Stimulated activated memory B cell treated with anti-CD40 and anti-IgM and Interleukin-4, amounts not matched to agents 10 μg/mL and 1 μg/mL and 100 μg/mL, for 72 hours (primary cell): ENCODE results near the gene BBS1.
A peak's percentile ranks its signal among the peaks of the same experiment; 100 is the strongest.
"Not testable (repeated sequence)": the region's sequence is repeated elsewhere in the genome, so short reads cannot be mapped to it uniquely, and the experiment has no call there.

Experiments
- ATAC-seq: fragments of 150-1000 bp; cut with Tn5 transposase; 2 replicates; pipeline ENCODE4 v1.10.0; 2021
- H3K27ac Mint-ChIP-seq: one replicate; pipeline ENCODE4 v1.8.0; 2022; ENCODE audit warnings: mild to moderate bottlenecking, mixed read lengths
- H3K27me3 Mint-ChIP-seq: one replicate; pipeline ENCODE4 v1.8.0; 2022; ENCODE audit warnings: mixed read lengths
- H3K36me3 Mint-ChIP-seq: one replicate; pipeline ENCODE4 v1.8.0; 2022; ENCODE audit warnings: mixed read lengths
- H3K4me1 Mint-ChIP-seq: one replicate; pipeline ENCODE4 v1.8.0; 2022; ENCODE audit warnings: mixed read lengths
- H3K4me3 Mint-ChIP-seq: one replicate; pipeline ENCODE4 v1.8.0; 2022; ENCODE audit warnings: mild to moderate bottlenecking, moderate library complexity, mixed read lengths
- H3K9me3 Mint-ChIP-seq: one replicate; pipeline ENCODE4 v1.8.0; 2022; ENCODE audit warnings: mixed read lengths

Gene BBS1

DNA sequence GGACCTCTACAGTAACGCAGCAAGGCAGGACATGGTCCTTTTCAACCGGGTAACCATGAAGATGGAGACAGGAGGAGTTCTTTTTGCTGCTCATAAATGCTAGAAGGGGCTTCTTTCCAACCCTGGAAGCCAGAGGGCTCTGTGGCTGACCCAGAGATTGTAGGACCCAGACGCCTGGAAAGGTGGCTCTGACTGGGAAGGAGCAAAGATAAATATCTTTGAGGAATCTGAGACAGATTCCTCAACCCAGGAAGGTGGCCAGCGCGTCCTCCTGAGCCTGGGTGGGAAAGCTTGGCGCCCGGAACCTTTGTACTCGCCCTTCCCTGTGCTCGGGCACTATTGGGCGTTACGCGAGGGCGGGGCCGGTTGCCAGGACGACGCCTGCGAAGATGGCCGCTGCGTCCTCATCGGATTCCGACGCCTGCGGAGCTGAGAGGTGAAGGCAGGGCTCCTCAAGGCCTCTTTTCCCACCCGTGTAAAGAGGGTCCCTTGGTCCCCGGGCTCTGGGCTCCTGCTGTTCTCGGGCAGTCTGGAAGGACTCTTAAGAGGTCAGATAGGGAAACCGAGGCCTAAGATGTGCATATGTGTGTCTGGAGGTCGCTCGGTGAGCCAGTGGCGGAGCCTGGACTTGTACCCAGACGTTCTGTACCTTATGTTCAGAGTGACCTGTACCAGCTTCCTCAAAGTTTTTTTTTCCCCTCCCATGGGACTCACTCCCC, at the start of gene BBS1:
BBS1 (plus strand) TSS at position 365 of the 719 bp plus-strand sequence; CDS start at position 390, 25 bp downstream.
- Mint-ChIP-seq H3K4me1 (peaks cover 15% of the 10 kb centered on the region), H3K27ac (peak within 1 kb of the TSS; percentile 66), H3K36me3 (peaks cover 44% of the 10 kb centered on the region), H3K9me3 (no peaks in the 10 kb centered on the region), H3K4me3 (peak within 1 kb of the TSS; percentile 86), H3K27me3 (no peaks in the 10 kb centered on the region)
- ATAC-seq: peak; percentile 97

DNA sequence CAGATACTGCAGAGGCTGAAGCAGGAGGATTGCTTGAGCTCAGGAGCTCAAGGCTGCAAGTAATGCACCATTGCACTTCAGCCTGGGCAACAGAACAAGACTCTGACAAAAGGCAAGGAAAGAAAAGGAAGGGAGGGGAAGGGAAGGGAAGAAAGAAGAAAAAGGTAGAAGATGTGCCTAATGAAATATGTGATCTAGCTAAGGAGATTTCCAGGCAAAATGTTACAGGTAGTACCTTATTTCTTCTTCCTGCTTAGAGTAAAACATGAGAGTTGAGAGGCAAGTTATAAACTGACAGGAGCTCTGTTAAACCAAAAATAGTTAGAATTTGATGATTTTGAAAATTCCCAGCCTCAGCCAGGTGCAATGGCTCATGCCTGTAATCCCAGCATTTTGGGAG, 48.4 kb upstream of the BBS1 start:
- H3K27ac Mint-ChIP-seq: no peak overlapping the region
- no peaks in the 10 kb centered on the region for H3K36me3 Mint-ChIP-seq
- peaks cover 44% of the 10 kb centered on the region for H3K4me1 Mint-ChIP-seq
- no peaks in the 10 kb centered on the region for H3K27me3 Mint-ChIP-seq
- ATAC-seq: no peak
- no peak overlapping the region for H3K4me3 Mint-ChIP-seq
- H3K9me3 Mint-ChIP-seq: no peaks in the 10 kb centered on the region

DNA sequence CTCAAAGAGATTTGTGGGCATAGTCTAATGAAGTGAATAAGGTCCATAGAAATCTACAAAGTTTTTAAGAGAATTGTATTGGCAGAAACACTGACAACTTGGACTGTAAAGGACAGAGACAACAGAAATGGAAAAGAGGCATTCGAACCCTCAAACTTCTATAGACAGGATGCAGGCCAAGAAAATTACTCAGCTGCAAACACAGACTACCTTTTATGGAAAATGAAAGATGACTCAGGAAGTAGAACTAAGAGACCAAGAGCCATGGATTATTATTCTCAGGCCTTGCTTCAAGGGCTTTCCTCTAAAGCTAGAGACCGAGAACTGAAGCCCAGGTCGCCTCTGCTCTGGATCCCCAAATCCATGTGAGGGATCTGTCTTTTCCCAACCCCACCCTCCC, 47.5 kb upstream of the BBS1 start:
- H3K27me3 Mint-ChIP-seq: no peaks in the 10 kb centered on the region
- no peak for ATAC-seq
- H3K27ac Mint-ChIP-seq: no peak overlapping the region
- H3K9me3 Mint-ChIP-seq: no peaks in the 10 kb centered on the region
- no peaks in the 10 kb centered on the region for H3K36me3 Mint-ChIP-seq
- H3K4me1 Mint-ChIP-seq: peaks cover 47% of the 10 kb centered on the region
- no peak overlapping the region for H3K4me3 Mint-ChIP-seq

DNA sequence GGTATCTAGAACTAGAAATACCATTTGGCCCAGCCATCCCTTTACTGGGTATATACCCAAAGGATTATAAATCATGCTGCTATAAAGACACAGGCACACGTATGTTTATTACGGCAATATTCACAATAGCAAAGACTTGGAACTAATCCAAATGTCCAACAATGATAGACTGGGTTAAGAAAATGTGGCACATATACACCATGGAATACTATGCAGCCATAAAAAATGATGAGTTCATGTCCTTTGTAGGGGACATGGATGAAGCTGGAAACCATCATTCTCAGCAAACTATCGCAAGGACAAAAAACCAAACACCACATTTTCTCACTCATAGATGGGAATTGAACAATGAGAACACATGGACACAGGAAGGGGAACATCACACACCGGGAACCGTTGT, 46.3 kb upstream of the BBS1 start:
- H3K9me3 Mint-ChIP-seq, H3K27ac Mint-ChIP-seq, H3K36me3 Mint-ChIP-seq, ATAC-seq, H3K27me3 Mint-ChIP-seq, H3K4me3 Mint-ChIP-seq: not testable (repeated sequence)
- H3K4me1 Mint-ChIP-seq: peaks cover 39% of the 10 kb centered on the region

DNA sequence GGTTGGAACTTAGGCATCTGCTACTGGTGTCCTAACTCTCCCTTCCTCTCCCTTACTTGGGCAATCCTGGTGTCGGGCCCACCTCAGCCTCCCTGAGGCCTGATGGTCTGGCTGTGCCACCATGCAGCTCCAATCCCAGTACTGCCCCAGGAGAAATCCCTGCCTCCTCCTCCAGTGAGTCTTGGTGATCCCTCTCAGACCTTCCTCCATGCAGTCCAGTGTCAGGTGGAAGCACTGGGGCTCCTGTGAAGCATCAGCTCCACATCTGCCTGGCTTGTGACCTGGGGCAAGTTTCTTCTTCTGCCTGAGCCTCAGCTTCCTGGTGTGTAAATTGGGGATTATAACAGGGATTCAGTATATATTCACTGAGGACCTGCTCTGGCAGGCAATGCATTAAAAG, 45.5 kb upstream of the BBS1 start:
- H3K27me3 Mint-ChIP-seq: no peaks in the 10 kb centered on the region
- H3K4me3 Mint-ChIP-seq: peak overlapping the region; percentile 88
- no peaks in the 10 kb centered on the region for H3K9me3 Mint-ChIP-seq
- H3K36me3 Mint-ChIP-seq: no peaks in the 10 kb centered on the region
- no peak for ATAC-seq
- H3K4me1 Mint-ChIP-seq: peaks cover 33% of the 10 kb centered on the region
- peak overlapping the region; percentile 78 for H3K27ac Mint-ChIP-seq

DNA sequence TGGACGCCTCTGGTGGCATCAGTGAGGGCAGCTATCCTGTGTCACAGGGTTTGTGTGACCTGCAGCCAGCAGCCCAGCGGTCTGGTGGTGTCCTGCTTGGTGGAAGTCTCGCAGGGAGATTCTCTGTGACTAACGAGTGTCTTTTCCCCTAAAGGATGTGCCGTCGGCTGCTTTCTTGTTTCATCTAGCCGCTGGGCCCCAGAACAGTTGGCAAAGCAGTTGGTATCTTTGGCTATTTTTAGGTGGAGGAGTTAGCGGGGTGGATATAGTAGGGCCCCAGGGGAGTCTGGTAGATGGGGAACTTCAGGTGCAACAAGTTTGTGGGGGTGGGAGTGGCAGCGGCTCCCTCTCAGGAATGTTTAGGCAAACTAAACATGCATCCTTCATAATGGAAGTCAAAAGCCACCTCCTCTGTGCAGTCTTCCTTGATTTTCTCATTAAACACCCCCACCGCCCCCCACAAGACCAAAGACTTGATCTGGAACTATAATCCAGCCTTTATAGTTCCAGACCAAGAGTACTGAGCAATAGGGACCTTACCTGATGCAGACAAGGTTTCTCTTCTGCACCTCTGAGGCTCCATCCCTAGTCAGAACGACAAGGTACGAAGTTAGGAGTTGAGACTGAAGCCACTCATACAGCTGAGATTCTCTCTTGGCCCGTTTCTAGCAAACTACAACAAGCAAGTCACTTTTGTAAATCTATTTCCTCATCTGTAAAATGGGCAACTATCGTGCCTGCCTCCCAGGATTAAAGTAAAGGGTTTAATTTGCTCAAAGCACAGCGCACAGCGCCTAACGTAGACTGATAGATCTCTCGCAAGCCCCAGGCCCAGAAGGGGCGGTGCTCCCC, 44.8 kb upstream of the BBS1 start:
- Mint-ChIP-seq H3K4me3 (peak overlapping the region; percentile 88), H3K9me3 (no peaks in the 10 kb centered on the region), H3K27me3 (no peaks in the 10 kb centered on the region), H3K27ac (peak overlapping the region; percentile 78), H3K4me1 (peaks cover 33% of the 10 kb centered on the region), H3K36me3 (no peaks in the 10 kb centered on the region)
- no peak for ATAC-seq

DNA sequence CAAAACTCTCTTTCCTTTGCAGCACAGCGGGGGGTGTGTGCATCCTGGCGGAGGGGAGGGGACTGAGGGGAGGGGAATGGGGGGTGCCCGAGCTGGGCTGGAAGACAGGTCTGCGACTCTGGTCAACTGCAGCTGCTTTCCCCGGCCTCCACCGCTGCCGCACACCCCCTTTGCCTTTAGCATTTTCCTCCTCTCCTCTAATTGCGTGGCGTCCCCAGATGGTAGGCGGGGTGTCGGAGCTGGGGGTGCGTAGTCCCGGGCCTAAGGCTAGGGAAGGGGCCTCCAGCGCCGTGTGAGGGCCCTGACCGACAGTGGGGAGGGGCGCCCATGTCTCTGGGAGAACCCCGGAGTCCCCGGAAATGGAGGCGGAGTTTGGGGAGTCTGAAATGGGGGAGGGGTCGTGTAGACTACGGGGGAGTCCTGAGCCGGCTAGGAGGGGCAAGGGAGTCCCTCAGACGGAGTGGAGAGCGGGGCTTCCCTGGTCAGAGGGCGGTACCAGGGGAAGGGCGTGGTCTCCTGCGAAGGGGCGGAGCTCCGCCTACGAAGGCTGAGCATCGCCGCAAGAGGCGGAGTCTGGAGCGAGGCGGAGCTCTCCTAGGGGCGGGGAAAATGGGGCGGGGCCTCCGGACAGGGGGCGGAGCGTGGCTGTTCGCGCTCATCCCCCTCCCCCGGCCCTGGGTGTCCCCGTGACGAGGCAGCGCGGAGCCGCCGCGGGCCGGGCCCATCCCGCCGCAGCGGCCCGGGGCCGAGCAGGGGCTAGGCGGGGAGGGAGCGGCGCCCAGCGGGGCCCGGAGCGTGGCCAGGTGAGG, 44.0 kb upstream of the BBS1 start, which contains the start of gene PELI3:
PELI3 (plus strand) TSS at position 681 of the 809 bp plus-strand sequence. CDS start 1,224 bp downstream, outside the sequence.
- Mint-ChIP-seq H3K27me3 (no peaks in the 10 kb centered on the region), H3K36me3 (peaks cover 6% of the 10 kb centered on the region), H3K27ac (peak within 1 kb of the TSS; percentile 78), H3K4me3 (peak within 1 kb of the TSS; percentile 88), H3K4me1 (peaks cover 33% of the 10 kb centered on the region), H3K9me3 (no peaks in the 10 kb centered on the region)
- ATAC-seq: peak; percentile 95

DNA sequence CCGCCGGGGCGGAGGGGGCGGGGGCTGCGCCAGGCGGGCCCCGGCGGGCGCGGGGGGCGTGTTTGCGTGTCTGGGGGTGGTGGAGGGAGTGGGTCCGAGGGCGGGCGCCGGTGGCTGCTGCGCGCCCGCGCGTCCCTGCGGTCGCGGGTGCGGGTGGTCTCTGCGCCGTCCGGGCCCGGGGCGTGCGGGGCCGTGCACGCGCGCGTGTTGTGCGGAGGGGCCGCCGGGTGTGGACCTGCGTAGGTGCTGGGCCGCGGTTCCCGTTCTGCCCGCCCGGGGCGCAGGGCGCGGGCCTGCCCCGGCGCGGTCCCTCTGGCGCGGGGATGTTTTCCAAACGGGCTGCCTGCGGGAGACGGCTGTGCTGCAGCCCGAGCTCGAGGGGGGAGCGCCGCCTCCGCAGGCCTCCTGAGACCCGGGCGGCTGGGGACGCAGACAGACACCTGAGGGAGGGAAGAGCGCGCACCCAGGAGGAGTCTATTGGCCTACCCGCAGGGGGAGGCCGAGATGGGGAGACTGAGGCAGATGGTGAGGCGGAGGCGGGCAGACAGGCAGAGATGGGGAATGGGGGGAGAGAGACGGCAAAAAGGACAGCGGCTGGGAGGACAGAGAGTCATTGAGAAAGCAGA, 43.3 kb upstream of the BBS1 start:
- H3K27me3 Mint-ChIP-seq: no peaks in the 10 kb centered on the region
- H3K9me3 Mint-ChIP-seq: no peaks in the 10 kb centered on the region
- H3K27ac Mint-ChIP-seq: peak overlapping the region; percentile 78
- H3K4me1 Mint-ChIP-seq: peaks cover 33% of the 10 kb centered on the region
- peak; percentile 73 for ATAC-seq
- peaks cover 6% of the 10 kb centered on the region for H3K36me3 Mint-ChIP-seq
- H3K4me3 Mint-ChIP-seq: peak overlapping the region; percentile 79

DNA sequence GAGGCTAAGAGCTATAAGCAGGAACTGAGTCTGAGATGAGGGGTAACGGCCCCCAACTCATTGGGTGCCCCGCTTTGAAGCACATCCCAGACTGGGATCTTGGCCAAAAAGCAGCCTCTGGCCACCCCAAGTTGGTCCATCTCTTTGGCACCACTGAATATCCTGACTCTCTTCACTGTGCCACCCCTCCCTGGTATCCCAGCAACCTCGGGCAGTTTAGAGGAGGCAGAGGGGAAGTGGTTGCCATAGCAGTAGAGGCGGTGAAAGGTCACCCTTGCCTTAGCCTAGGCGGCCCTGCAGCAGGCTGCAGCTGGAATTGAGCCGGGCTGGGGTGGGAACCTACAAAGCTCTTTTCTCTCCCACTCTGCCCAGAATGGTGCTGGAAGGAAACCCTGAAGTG, 42.7 kb upstream of the BBS1 start:
- Mint-ChIP-seq H3K36me3 (peaks cover 6% of the 10 kb centered on the region), H3K9me3 (no peaks in the 10 kb centered on the region), H3K27ac (peak overlapping the region; percentile 78), H3K27me3 (no peaks in the 10 kb centered on the region), H3K4me1 (peaks cover 33% of the 10 kb centered on the region), H3K4me3 (peak overlapping the region; percentile 79)
- no peak for ATAC-seq

DNA sequence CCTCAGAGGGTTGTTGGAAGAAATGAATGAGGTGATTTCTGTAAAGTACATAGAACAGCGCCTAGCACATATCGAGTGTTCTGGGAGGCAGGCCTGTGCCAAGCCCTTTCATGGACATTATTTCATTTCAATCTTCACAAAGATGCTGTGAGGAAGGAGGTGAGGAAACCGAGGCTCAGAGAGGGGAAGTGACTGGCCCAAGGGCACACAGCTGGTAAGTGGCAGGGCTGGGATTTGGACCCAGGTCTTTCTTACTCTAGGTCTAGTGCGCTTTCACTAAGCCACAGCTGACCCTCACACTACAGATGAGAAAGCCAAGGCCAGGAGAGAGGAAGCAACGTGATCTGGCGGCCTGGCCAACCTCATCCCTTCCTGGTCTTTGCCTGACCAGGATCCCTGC, 41.7 kb upstream of the BBS1 start:
- H3K4me3 Mint-ChIP-seq: peak overlapping the region; percentile 79
- no peak overlapping the region for H3K27ac Mint-ChIP-seq
- peaks cover 6% of the 10 kb centered on the region for H3K36me3 Mint-ChIP-seq
- ATAC-seq: no peak
- H3K27me3 Mint-ChIP-seq: no peaks in the 10 kb centered on the region
- peaks cover 33% of the 10 kb centered on the region for H3K4me1 Mint-ChIP-seq
- H3K9me3 Mint-ChIP-seq: no peaks in the 10 kb centered on the region

DNA sequence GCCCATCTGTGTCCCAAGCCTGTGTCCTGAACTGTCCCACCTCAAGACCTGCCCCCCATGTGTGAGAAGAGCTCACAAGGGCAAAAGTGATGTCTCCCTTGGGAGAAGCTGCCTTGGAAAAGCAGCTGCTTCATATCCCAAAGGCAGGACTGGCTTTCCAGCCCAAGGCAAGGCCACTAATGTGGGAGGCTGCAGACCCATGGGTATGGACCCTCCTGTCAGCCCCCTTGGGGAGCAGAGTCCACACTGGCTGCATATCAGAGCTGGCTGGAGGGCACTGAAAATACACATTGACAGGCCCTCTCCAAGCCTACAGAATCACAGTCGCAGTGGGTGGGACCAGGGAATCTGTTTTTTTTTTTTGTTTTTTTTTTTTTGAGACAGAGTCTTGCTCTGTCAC, 41.0 kb upstream of the BBS1 start:
- Mint-ChIP-seq H3K27ac (no peak overlapping the region), H3K4me1 (peaks cover 33% of the 10 kb centered on the region), H3K36me3 (peaks cover 6% of the 10 kb centered on the region), H3K27me3 (no peaks in the 10 kb centered on the region), H3K9me3 (no peaks in the 10 kb centered on the region), H3K4me3 (no peak overlapping the region)
- ATAC-seq: no peak

DNA sequence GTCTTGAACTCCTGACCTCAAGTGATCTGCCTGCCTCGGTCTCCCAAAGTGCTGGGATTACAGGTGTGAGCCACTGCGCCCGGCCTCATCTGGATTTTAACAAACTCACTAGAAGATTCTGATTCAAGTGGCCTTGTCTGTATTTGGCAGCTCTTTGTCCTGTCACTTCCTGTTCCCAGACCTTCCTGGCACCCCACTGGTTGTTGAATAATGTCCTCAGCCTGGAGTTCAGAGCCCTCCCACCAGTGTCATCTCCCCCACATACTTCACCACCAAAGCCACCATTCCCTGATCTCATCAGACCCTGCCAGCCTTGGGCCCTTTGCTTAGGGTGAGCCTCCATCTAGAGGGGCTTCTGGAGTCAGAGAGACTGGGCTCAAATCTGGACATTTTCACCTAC, 40.4 kb upstream of the BBS1 start:
- peaks cover 6% of the 10 kb centered on the region for H3K36me3 Mint-ChIP-seq
- H3K27ac Mint-ChIP-seq: no peak overlapping the region
- peaks cover 29% of the 10 kb centered on the region for H3K4me1 Mint-ChIP-seq
- ATAC-seq: no peak
- H3K4me3 Mint-ChIP-seq: no peak overlapping the region
- no peaks in the 10 kb centered on the region for H3K9me3 Mint-ChIP-seq
- H3K27me3 Mint-ChIP-seq: no peaks in the 10 kb centered on the region

DNA sequence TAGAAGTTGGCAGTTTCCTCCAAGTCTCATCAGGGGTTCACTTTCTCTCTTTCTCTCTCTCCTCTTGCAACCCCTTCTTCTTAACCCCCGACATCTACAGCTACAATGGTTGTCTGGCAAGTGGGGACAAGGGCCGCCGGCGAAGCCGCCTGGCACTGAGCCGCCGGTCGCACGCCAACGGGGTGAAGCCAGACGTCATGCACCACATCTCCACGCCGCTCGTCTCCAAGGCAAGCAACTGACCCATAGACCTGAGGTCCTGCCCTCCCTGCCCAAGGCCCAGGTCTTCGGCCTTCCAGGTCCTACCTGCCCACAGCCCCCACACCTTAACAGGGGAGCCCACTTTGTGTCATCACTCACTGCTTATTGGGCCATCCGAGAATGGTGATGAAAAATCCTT, 39.3 kb upstream of the BBS1 start:
- no peak for ATAC-seq
- H3K9me3 Mint-ChIP-seq: no peaks in the 10 kb centered on the region
- H3K4me1 Mint-ChIP-seq: peaks cover 18% of the 10 kb centered on the region
- peaks cover 6% of the 10 kb centered on the region for H3K36me3 Mint-ChIP-seq
- no peak overlapping the region for H3K4me3 Mint-ChIP-seq
- H3K27ac Mint-ChIP-seq: peak overlapping the region; percentile 28
- no peaks in the 10 kb centered on the region for H3K27me3 Mint-ChIP-seq

DNA sequence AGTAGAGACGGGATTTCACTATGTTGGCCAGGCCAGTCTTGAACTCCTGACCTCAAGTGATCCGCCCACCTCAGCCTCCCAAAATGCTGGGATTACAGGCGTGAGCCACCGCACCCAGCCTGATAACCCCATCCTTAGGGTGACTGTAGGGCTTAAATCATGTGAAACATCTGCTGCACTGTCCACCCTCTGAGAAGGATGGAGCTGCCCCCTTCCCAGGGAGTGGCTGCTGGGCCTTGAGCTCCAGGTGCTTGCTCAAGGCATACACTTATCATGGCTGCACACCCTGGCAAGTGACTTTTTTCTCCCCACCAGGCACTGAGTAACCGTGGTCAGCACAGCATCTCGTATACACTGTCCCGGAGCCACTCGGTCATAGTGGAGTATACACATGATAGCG, 38.4 kb upstream of the BBS1 start:
- Mint-ChIP-seq H3K4me1 (peaks cover 12% of the 10 kb centered on the region), H3K27ac (no peak overlapping the region), H3K36me3 (peaks cover 10% of the 10 kb centered on the region), H3K9me3 (no peaks in the 10 kb centered on the region), H3K4me3 (no peak overlapping the region), H3K27me3 (no peaks in the 10 kb centered on the region)
- ATAC-seq: no peak

DNA sequence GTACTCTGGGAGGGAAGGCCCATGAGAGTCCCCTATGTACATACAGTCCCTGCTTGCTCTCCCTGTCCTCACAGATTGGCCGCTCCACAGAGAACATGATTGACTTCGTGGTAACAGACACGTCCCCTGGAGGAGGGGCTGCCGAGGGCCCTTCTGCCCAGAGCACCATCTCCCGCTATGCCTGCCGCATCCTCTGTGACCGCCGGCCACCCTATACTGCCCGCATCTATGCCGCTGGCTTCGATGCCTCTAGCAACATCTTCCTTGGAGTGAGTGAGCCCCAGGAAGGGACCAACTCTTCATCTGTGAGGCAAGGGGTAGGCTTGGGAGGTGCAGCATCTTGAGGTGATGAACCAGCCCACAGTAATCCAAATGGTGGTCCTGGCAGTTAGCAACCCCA, 37.3 kb upstream of the BBS1 start:
- Mint-ChIP-seq H3K9me3 (no peaks in the 10 kb centered on the region), H3K27ac (no peak overlapping the region), H3K36me3 (peaks cover 18% of the 10 kb centered on the region), H3K4me3 (no peak overlapping the region), H3K27me3 (no peaks in the 10 kb centered on the region), H3K4me1 (peaks cover 10% of the 10 kb centered on the region)
- no peak for ATAC-seq
